Activated CD4-positive, CD25-positive, alpha-beta regulatory T cell treated with anti-CD3 and anti-CD28 coated beads, Interleukin-2, amount 50 U/mL, for 24 hours (primary cell): ENCODE data around the gene GLI3.

Experiments used
- ATAC-seq, 2 donors: fragments of 150-1000 bp; cut with Tn5 transposase; one replicate each; pipeline ENCODE4 v1.10.0; 2021; ENCODE audit warnings: mild to moderate bottlenecking in 1 of 2, moderate library complexity in 1 of 2

Gene GLI3

GRCh38 chr7:41992881-41993867 lies 243.8 kb downstream of the GLI3 start:
- ATAC-seq, result no peak

- no peak for ATAC-seq
These were observed 252.1 kb downstream of the GLI3 start for GRCh38 chr7:41984888-41985287.

GRCh38 chr7:41981046-41982040 lies 255.7 kb downstream of the GLI3 start:
- no peak for ATAC-seq

- no peak for ATAC-seq
These were observed 257.1 kb downstream of the GLI3 start for GRCh38 chr7:41979834-41980307.

GRCh38 chr7:41978858-41979257 lies 258.2 kb downstream of the GLI3 start:
- ATAC-seq, result no peak

GRCh38 chr7:41977661-41978060 lies 259.3 kb downstream of the GLI3 start:
- ATAC-seq, result no peak

- ATAC-seq, result no peak
These were observed 259.8 kb downstream of the GLI3 start for GRCh38 chr7:41977151-41977651.

GRCh38 chr7:41976411-41976810 lies 260.6 kb downstream of the GLI3 start:
- no peak for ATAC-seq

GRCh38 chr7:41975849-41976248 lies 261.2 kb downstream of the GLI3 start:
- ATAC-seq, result no peak

- no peak for ATAC-seq
These were observed 262.0 kb downstream of the GLI3 start for GRCh38 chr7:41974870-41975557.

GRCh38 chr7:41973202-41973730 lies 263.7 kb downstream of the GLI3 start:
- no peak for ATAC-seq

- no peak for ATAC-seq
These were observed 264.2 kb downstream of the GLI3 start for GRCh38 chr7:41972776-41973175.

GRCh38 chr7:41972270-41972669 lies 264.7 kb downstream of the GLI3 start:
- ATAC-seq, result no peak

- no peak for ATAC-seq
These were observed 265.3 kb downstream of the GLI3 start for GRCh38 chr7:41971640-41972187.

- no peak for ATAC-seq
These were observed 266.1 kb downstream of the GLI3 start for GRCh38 chr7:41970941-41971340.

GRCh38 chr7:41969561-41970105 lies 267.4 kb downstream of the GLI3 start:
- no peak for ATAC-seq

- no peak for ATAC-seq
These were observed 269.9 kb downstream of the GLI3 start for GRCh38 chr7:41967156-41967555.

- no peak for ATAC-seq
These were observed 271.0 kb downstream of the GLI3 start for GRCh38 chr7:41965951-41966505.

- no peak for ATAC-seq
These were observed 271.9 kb downstream of the GLI3 start for GRCh38 chr7:41964849-41965745.

GRCh38 chr7:41964183-41964753 lies 272.7 kb downstream of the GLI3 start:
- ATAC-seq, result no peak
